Measurements from ENCODE around the gene SH3BP5.

Gene SH3BP5

DNA sequence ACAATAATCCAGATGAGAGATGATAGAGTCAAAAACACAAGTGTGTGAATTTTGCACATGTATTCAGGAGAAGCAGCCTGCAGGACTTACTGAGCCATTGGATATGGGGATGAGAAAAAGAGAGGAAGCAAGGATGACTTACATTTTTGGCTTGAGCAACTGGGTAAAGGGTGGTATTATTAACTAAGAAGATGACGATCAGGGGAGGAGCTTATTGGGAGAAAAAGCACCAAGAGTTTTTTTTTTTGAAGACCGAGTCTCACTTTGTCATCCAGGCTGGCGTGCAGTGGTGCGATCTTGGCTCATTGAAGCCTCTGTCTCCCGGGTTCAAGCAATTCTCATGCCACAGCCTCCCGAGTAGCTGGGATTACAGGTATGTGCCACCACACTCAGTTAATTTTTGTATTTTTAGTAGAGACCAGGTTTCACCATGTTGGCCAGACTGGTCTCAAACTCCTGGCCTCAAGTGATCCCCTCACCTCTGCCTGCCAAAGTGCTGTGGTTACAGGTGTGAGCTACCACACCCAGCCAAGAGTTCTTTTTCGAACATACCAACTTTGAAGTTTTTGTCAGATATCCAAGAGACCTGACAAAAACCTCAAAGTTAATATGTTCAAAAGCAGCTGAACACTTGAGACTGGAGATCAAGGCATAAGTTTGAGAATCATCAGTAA lies 14.8 kb upstream of the SH3BP5 start:
- DNase-seq (ENCODE audit: low spot score) = no peak

DNA sequence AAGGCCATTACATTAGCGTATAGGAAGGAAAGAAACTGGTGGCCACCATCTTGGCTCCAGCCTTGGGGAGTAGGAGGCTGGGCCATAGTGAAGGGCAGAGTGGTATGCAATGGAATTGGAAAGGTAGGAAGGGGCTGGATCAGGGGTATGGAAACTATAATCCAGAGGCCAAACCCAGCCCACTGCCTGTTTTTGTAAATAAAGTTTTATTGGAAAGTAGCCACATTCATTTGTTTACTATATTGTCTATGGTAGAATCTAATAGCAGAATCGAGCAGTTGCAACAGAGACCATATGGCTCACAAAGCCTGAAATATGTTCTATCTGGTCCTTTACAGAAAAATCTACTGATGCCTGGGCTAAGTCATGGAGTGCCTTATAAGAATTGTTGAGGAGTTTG lies 14.1 kb upstream of the SH3BP5 start:
- no peak for DNase-seq (ENCODE audit: low spot score)

DNA sequence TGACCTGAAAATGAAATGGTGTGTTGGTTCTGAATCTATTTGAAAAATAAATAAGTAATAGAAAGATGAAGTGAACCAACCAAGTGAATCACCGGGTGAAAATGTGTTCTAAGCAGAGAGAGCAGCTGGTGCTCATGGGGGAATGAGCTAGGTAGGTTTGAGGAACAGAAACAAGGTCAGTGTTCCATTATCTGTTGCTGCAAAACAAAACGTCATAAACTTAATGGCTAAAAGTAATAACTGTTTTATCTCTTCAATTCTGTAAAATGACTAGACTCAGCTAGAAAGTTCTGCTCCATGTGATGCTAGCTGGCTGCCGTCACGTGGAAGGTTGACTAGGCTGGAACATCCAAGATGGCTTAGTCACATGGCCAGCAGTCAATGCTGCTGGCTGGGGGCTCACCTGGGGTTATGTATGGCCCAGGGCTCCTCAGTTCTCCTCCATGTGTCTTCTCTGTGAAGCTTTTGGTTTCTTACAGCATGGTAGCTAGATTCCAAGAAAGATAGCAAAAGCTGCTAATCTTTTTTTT lies 13.3 kb upstream of the SH3BP5 start:
- no peak for DNase-seq (ENCODE audit: low spot score)

DNA sequence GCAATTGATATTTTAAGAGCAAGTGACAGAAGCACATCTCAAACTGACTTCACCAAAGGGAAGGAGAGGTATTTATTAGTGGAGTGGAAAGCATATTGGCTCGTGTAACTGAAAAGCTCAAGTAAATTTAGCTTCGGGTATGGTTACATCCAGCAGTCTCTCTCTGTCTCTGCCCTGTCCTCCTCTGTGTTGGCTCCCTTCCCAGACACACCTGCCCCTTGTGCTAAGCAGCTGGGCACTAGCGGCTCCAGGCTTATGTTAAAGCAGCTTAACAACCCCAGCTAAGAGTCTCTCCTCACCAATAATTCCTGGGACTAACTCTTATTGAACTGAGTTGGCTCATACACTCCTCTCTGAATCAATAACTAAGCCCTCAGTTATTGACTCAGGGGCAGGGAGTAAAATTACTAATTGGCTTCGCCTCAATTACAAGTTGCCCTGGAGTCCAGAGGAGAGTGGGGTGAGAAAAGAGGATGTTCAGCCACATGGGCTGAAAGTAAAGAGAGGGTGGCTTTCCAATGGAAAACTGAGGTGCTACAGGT lies 12.8 kb upstream of the SH3BP5 start:
- no peak for DNase-seq (ENCODE audit: low spot score)

DNA sequence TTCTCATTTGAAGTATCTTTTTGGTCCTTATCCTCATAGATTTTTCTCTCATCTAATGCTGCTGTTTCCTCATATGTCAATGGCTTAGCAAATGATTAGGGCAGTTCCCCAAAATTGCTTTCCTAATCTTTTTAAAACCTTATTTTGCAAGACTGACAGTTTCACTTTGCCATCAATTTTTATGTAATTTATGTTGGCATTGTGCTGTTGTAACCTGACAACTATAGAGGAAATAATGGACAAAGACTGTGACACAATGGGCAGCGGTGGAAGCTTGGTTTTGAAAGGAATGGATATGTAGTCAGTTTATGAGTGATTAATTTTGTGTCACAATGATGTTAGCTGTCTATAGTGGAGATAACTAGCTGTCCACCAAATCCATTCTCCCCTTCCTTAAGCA lies 10.6 kb upstream of the SH3BP5 start:
- no peak for DNase-seq (ENCODE audit: low spot score)

DNA sequence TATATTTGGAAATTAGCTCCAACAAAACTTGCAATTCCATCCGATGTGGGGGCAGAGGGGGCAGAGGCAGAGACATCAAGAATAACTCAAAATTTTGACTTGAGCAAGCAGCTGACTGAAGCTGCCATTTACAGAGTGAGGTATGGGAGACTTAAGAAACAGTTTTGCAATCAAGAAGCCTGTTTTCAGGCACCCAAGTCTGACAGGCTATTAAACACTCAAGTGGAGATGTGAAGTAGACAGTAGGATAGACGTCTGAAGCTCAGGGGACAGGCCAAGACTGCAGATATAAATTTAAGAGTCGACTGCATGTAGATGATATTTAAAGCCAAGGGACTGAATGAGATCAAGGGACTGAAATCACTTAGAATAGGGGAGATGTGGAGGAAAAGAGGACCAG lies 9.9 kb upstream of the SH3BP5 start:
- no peak for DNase-seq (ENCODE audit: low spot score)

DNA sequence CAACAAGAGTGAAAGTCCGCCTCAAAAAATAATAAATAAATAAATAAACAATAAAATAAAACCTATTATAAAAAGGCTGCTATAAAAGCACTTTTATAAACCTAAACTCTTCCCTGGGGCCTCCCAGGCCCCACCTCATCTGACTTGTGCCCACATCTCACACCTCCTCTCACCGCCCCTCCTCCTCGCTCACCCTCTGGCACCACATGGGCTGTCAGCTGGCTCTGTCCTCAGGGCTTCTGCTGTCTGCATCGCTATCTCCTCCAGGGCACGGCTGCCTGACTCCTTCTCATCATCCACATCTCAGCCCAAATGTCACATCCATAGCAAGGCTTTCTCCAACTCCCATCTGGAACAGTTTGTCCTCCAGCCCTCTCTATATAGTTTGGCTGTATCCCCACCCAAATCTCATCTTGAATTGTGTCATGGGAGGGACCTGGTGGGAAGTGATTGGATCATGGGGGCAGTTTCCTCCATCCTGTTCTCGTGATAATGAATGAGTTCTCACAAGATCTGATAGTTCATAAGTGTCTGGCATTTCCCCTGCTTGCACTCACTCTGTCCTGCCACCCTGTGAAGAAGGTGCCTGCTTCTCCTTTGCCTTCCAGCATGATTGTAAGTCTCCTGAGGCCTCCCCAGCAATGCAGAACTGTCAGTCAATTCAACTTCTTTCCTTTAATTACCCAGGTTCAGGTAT lies 8.8 kb upstream of the SH3BP5 start:
- no peak for DNase-seq (ENCODE audit: low spot score)

DNA sequence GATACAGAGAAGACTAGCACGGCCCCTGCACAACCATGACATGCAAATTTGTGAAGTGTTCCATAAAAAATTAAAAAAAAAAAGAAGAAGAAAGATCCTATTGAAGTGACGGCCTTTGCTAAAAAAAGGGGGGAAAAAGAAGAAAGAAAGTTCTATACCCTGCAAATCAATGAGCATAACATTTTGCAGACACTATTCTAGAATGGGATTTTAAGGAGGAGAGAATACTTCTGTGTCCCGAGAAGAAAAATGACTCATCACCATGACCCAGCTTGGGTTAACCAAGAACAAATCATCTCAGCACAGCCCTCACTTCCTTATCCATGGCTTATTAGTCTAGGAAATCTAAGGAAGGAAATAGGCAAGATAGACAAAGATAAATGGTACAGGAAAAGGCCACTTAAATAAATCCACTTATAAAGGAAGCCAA lies 7.4 kb upstream of the SH3BP5 start:
- DNase-seq (ENCODE audit: low spot score) = no peak

DNA sequence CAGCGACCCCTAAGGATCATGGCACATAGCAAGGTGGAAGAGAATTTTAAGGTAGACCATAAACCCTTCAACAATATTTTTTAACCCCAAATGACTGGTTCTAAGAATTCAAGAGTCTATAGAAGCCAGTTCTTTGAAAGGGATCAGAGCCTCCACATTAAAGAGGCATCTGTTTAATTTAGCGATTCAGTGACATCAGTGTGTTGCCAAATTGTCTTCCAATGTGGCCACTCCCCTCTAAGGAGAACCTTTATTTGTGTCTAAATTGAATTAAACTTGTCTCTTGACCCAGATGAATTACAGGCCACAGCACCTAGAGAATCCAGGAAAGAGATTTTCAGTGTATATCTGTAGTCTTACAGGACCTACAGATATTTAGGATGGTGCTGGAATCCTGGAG lies 6.6 kb upstream of the SH3BP5 start:
- no peak for DNase-seq (ENCODE audit: low spot score)

DNA sequence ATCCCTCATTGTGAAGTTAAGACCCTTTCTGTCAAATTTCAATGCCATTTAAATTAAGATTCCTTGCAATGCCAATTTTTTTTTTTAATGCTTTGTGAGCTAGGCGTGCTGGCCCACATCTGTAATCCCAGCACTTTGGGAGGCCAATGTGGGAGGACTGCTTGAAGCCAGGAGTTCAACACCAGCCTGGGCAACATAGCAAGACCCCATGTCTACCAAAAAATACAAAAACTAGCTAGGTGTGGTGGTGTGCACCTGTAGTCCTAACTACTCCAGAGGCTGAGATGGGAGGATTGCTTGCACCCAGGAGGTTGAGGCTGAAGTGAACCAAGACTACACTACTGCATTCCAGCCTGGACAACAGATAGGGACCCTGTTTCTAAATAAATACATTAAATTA lies 5.6 kb upstream of the SH3BP5 start:
- DNase-seq (ENCODE audit: low spot score) = no peak

DNA sequence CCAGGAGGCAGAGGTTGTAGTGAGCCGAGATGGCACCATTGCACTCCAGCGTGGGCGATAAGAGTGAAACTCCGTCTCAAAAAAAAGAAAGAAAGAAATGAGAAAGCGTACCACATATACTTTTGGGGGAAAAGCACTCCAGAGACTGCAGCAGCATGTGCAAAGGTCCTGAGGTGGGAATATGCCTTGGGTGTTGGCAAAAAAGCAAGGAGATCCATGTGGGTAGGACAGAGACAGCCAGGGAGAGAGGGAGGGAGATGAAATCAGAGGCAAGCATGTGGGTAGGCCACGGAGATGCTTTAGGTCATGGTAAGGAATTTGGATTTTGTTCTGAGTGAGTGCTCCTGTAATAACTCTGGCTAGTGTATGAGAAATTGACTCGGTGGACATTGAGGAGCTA lies 3.7 kb upstream of the SH3BP5 start:
- no peak for DNase-seq (ENCODE audit: low spot score)

DNA sequence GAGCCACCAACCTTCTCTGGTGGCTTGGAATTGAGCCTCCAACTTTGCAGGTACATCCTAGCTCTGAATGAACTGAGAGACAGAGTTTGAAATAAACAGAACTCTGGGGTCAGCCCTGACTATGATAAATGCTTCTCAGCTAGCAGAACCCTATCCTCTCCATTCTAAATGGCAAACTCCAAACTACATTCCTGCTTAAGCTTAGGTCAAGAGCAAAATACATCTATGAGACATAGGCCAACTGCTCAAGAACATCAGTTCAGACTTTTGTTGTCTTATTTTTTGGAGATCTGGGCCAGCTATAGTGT lies 1.5 kb upstream of the SH3BP5 start:
- DNase-seq (ENCODE audit: low spot score) = no peak

DNA sequence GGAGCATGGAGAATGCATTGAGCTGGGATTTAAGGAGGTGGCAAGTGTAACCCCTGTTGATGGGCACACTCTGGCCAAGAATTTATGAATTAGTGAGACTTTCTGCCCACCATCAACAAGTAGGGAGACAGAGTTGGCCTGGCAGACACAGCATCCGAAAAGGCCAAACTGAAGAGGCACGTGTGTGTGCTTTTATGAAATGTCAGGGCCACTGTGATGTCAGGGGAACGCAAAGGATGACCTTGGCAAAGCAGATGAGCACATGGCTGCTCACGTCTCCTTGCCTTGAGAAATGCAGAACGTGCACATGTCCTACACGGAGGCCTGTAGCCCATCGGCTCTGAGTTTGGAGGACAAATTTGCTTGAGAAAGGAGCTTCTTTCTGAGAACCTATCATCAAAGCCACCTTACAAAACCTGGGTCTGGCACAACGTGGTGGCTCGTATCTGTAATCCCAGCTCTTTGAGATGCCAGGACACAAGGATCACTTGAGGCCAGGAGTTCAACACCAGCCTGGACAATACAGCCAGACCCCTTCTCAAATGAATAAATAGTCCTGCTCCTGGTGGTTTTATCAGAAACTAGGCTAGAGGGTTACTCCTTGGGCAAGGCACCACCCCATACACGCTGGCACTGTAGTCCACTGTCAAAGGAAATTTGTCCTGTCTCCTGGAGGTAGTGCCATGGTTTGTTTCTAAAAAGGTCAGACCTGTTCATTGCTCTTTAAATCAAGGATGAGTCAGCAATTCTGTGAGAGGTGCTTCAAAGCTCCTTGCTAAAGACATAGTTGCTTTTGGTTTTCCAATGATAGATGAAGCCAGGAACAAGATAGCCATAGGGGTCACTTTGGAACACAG lies 941 bp upstream of the SH3BP5 start:
- no peak for DNase-seq (ENCODE audit: low spot score)

DNA sequence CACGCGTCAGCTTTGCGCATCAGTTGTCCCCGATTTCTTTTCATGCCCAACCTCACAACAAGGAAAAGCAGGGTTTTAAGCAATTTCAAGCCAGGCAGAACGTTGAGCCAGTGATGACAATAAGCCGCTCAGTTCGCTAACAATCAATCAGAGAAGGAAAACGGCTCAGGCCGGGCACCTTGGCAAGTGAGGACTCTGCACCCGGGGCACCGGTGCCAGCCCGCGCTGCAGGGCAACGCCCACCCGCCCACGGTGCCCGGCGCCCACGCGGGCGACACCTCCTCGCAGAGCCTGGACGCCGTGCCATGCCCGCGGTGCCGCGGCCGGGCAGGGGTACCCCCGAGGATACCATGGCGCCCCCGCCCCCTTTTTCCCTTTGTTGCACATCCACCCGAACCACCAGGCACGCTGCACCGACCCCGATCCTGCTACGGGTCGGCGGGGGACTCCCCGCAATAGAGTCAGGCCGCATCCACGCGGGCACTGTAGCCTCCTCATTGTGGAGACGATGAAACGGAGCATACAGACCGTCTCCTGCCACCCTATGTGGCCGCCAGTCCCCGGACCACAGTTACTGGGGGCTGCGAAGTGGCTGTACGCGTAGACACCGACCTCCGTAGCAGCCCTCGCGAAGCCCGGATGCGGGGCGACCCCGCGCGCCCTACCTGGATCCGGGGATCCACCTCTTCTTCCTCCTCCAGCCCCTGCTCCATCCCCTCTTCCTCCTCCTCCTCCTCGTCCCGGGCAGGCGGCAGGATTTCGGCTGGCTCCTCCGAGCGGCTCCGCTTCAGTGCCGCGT lies 581 bp downstream of the SH3BP5 start:
- peak; percentile 43 for DNase-seq (ENCODE audit: low spot score)

DNA sequence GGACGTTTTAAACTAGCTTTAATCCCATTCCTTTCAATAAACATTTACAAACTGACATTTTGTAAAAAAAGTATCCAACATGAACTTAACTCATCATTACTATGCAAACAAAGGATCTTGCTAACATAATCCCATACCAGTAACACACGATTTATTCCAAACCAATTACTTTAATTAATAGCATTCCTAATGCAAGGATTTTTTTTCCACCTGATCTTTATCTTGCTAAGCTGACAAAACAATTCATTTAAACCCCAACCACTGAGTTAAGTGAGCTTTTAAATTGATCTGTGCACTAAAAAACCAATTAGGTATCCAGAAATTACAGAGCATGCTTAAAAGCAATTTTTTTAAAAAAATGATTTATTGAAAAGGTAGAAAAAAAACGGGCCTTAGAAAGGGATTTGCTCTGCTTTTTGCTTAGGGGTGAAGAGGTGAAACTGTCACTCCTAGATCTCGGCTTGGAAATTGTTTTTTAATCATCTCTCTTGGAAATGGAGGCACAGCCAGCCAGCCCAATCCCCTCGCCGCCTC lies 1.2 kb downstream of the SH3BP5 start:
- DNase-seq (ENCODE audit: low spot score) = no peak

DNA sequence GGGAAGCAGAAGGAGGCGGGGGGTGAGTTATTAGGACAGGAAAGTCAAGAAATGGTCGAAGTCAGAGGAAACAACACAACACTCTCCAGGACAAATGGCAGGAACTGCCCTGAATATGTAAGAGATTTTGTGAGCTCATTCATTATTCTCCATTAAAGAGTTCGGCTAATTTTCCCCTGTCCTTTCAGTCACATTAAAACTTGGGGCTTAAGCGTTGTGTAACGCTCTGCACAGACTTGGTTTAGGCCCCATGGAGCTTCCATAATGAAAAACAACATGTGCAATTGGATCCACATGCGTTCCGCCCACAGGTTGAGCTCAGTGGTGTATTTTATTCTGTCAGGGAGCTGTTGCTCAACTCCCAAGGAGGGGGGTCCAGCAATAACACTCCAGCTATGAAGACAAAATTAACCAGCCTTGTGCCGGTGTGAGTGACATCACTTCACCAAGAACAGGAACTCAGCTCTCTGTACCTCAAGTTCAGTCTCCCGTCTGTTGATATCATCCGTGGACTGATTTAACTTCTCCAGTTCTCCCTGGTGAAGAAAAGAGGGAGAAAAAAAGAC lies 2.3 kb downstream of the SH3BP5 start:
- DNase-seq (ENCODE audit: low spot score) = no peak

DNA sequence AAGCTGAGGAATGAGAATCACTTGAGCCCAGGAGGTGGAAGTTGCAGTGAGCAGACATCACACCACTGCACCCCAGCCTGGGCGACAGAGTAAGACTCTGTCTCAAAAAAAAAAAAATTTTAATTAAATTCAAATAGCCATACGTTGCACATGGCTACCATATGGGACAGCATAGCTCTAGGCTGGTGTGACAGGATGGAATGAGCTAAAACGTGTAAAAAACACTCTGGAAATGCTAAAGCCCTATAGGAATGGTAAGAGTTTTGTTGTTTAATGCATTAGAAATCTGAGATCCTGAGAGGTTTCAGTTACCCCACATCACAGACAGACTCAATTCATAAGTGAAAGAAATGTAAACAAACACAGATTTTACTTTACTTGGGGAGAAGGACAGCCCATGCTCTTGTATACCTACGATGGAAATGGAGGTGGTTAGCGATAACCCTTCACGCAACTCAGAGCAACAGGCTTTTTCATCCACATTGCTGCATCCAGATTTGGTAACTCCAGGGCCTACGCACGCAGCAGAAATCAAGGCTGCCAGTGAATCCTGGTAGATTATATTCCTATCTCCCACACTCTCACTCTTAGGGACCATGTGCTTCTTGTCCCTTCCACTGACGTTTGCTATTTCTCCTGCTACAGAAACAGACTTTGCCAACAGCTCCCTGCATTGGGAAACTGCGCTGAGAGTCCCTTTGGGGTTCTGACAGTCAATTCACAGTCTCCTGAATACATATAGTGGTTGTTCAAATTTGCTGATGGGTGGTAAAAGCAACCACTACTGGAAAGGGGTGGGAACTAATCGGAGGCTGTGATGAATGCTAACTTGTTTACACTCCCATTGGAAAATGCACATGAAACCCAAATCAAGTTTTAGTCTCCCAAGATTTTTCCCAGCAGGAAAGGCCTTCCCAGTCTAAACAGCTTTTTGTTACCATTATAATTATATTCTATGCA lies 3.1 kb downstream of the SH3BP5 start:
- DNase-seq (ENCODE audit: low spot score) = no peak

DNA sequence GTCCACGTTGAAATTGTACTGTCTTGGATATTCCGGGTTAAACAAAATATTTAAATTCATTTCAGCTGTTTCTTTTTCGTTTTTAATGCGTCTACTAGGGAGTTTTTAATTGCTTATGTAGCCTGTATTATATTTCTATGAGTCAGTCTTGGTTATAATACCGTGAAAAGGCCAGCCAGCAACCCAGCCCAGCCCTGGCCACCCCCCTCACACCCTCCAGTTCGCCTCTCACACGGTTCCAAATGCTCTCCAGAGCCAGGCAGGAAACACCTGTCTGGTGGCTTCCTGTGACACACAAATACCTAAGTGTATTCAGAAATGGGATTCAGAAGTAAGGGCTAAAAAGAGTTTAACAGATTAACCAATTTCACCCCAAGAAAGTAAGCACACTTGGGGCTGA lies 4.4 kb downstream of the SH3BP5 start:
- no peak for DNase-seq (ENCODE audit: low spot score)

DNA sequence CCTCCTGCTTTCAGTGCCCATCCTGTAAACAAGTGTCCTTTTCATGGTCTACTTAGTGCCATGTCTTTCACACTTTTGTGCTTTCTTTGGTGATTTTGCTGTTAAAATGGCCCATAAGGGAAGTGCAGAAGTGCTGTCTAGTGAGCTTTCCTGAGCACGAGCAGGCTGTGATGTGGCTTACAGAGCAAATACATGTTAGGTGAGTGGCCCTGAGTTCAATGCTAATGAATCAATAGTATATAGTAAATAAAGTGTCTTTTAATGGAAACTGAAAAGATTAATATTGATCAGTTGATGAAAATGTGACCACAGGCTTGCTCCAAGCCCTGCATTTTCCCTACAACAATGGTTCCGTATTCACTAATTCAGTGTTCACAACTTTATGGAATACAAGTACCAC lies 5.7 kb downstream of the SH3BP5 start:
- DNase-seq (ENCODE audit: low spot score) = no peak

DNA sequence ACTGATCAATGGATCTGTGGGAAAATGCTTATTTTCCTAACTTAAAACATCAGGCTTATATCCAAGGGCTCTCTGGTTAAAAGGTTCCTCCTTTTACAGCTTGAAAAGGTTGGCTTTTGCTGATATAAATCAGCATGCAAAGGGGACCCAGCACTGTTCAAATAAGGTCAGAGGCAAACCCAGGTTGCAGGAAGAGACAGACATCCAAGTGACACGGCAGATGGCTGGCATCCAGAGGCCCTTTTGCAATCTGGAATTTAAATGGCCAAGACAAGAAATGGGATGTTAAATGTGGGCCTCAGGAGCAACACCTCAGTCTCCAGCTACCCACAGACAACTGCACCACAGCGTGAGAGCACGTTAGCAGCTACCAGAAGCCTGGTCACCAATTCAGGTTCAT lies 6.3 kb downstream of the SH3BP5 start:
- peak; percentile 54 for DNase-seq (ENCODE audit: low spot score)
